ENCODE results near the gene MRPS22.
"Not testable (repeated sequence)": the region's sequence is repeated elsewhere in the genome, so short reads cannot be mapped to it uniquely, and the experiment has no call there.

Gene MRPS22

GRCh38 chr3:139312959-139313358, 30.9 kb upstream of the MRPS22 start:
- no peak for DNase-seq

- no peak for DNase-seq
Measured at GRCh38 chr3:139313921-139314320, 29.9 kb upstream of the MRPS22 start.

GRCh38 chr3:139317215-139317614, 26.6 kb upstream of the MRPS22 start:
- DNase-seq, result no peak

- DNase-seq, result peak in 1 of 3 experiments; percentile 27
Measured at GRCh38 chr3:139317660-139318430, 26.0 kb upstream of the MRPS22 start.

- DNase-seq, result peak in 2 of 3 experiments; percentile 63 to 89
Measured at GRCh38 chr3:139318431-139318816, 25.4 kb upstream of the MRPS22 start.

- DNase-seq, result no peak
Measured at GRCh38 chr3:139318826-139319225, 25.0 kb upstream of the MRPS22 start.

GRCh38 chr3:139319428-139320402, 24.1 kb upstream of the MRPS22 start:
- no peak for DNase-seq

- DNase-seq, result no peak
Measured at GRCh38 chr3:139320551-139321309, 23.1 kb upstream of the MRPS22 start.

GRCh38 chr3:139322346-139322745, 21.5 kb upstream of the MRPS22 start:
- DNase-seq, result no peak

- DNase-seq, result no peak
Measured at GRCh38 chr3:139323146-139323545, 20.7 kb upstream of the MRPS22 start.

- DNase-seq, result no peak
Measured at GRCh38 chr3:139324456-139324855, 19.4 kb upstream of the MRPS22 start.

- no peak for DNase-seq
Measured at GRCh38 chr3:139325551-139325950, 18.3 kb upstream of the MRPS22 start.

GRCh38 chr3:139326131-139326530, 17.7 kb upstream of the MRPS22 start:
- DNase-seq, result no peak

- DNase-seq, result no peak
Measured at GRCh38 chr3:139326707-139327106, 17.1 kb upstream of the MRPS22 start.

- DNase-seq, result no peak
Measured at GRCh38 chr3:139327231-139327630, 16.6 kb upstream of the MRPS22 start.

GRCh38 chr3:139327861-139328260, 16.0 kb upstream of the MRPS22 start:
- DNase-seq, result no peak

GRCh38 chr3:139328356-139328755, 15.5 kb upstream of the MRPS22 start:
- DNase-seq, result no peak

- peak; percentile 70 to 83 (median 72) for DNase-seq
Measured at GRCh38 chr3:139329364-139329850, 14.4 kb upstream of the MRPS22 start.

- no peak for DNase-seq
Measured at GRCh38 chr3:139332092-139332491, 11.7 kb upstream of the MRPS22 start.

- DNase-seq, result not testable (repeated sequence)
Measured at GRCh38 chr3:139334675-139335074, 9.1 kb upstream of the MRPS22 start.

GRCh38 chr3:139338405-139338804, 5.4 kb upstream of the MRPS22 start:
- DNase-seq, result no peak

- no peak for DNase-seq
Measured at GRCh38 chr3:139339219-139339906, 4.5 kb upstream of the MRPS22 start.

All from NCI-H1417 (cell line).